Activated CD4-positive, CD25-positive, alpha-beta regulatory T cell (primary cell): Measurements from ENCODE around the gene VAV2.

Experiments used
- DNase-seq, 4 experiments: peaks; one replicate each; lab custom pipeline; 2025; lab: John Stamatoyannopoulos, UW

The VAV2 gene

DNA sequence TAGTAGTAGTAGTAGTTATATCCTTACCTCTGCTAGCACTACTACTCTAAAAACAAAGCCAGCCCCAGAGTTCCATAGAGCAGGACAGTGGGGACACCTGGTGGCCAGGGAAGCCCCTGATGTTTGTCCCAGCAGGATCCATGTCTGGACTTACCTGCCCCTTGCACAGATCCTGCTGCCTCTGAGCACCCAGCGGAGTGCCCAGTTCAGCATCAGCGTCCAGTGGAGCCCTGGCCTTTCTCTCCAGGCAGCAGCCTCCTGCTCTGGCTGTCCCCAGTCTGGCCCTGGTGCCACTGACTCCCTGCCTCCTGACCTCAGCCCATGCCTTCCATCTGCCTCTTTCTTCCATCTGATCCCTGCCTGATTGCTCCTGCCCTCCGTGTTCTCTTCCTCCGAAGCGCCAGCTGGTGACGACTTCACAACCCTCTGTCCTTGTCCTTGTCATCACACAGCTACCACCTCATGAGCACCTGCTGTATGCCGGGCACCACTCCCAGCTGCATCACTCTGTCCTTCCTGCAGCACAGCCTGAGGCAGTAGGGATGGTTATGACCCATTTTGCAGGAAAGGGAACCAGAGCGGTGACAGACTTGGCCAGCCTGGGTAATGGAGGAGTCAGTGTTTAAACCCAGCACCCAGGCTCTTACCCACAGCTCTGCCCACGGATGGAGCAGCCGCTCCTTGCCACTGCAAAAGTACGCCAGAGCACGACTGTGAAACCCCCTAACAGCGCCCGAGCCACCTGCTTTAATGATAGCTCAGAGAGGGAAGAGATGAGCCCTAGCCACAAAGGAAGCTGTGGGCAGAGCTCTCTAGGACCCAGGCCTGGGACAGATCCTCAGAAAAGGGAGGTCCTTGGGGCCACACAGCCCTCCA lies 265.5 kb downstream of the VAV2 start:
- DNase-seq: peak in 3 of 4 experiments; percentile 30 to 57 (median 31)

DNA sequence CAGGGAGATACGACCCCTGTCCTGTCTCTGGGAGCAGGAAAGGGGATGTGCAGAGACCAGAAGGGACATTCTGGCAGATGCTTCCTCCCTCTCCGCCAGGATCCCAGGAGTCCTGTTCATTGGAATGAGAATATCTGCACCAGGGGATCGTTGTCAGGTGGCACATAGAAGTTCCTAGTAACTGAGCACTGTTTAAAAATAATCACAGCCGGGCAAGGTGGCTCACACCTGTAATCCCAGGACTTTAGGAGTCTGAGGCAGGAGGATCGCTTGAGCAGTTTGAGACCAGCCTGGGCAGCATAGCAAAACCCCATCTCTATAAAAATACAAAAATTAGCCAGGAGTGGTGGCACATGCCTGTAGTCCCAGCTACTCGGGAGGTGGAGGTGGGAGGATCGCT lies 266.2 kb downstream of the VAV2 start:
- DNase-seq: no peak

DNA sequence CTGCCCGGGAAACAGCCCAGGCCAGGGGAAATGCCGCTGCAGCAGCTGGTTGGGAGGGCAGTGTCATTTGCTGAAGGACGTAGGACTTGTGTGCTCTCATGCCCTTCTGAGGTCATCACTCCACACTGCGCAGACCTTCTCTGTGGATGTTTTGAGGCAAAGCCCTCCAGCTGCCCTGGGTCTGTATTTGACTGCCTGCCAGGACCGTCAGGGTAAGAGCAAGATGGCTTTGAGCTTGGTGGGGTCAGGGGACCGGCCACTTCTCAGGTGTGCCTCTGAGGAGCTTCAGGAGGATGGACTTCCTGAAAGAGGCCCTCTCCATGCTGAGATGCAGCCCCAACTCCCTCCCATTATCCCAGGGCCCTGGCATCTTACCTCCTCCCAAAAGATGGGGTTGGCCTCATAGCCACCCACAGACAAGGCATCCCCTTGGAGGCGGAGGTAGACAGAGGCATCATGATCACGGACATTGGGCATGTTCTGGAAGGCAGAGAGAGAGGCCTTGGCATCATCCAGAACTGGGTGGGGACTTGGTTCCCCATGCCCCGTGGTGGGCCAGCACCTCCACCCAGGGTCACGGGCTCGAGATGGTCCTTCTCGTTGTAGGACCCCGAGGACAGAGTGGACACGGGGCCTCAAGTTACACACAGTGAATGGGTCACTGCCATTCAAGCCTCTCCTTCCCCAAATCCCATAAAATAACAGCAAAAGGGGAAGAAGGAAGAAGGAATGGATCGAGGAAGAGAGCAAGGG lies 273.4 kb downstream of the VAV2 start:
- DNase-seq: no peak

DNA sequence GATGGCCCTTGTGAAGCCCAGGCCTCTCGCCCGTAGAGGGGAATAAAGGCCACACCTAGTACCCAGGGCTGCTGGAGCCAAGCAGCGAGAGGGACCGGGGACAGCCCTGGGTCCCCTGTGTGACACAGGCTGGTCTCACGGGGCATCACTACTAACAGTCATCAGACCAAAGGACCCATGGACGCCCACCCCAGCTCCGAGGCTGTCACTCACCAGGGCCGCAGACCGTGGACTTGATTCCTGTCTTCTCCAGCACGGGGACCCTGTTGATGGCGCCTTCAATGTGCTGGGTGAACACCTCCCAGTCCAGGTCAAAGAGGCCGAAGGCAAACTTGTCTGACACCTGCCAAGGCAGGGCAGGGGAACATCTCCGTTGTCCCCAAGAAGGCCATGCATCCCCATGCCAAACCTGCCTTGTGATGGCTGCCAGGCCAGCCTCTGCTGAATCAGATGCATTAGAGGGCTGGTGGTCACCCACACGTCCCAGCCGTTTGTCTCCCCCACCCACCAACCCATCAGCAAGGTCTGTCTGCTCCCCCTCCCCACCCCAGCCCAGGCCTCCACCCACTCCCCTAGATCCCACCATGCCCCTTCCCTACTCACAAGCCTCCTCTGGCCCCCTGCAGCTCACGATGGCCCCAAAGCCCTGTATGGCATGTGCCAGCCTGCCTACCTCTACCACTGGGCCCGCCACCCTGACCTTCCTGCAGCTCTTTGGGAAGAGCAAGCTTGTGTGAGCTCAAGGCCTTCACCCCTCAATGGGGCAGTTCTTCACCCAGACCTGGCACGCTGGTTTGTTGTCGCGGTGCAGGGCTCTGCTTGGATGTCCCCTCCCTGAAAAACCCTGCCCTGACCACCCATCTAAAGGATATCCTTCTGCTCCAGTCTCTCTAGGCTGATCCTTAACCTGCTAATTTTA lies 274.8 kb downstream of the VAV2 start:
- no peak for DNase-seq

DNA sequence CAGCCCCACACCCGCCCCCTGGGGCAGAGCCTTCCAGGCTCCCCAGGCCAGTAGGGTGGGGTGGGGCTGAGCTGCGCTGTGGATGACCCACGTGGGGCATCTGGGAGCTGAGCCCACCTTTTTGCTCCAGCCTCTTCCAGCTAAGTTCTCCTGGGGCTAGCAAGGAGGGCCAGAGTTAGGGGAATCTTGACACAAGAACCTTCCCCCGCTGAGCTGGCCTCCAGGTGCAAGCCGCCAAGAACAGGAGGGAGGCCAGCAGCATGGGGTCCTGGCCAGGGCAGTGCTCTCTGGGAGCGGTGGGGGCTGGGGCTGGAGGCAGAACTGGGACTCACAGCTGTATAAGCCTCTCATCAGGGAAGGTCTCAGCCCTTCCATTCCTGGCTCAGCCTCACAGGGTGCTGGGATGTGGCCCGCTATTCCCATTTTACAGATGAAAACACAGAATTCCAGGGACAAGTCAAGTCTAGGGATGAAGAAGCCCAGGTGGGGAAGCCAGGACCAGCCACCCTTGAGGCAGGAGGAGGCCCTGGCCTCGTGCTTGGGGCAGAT lies 275.5 kb downstream of the VAV2 start:
- no peak for DNase-seq

DNA sequence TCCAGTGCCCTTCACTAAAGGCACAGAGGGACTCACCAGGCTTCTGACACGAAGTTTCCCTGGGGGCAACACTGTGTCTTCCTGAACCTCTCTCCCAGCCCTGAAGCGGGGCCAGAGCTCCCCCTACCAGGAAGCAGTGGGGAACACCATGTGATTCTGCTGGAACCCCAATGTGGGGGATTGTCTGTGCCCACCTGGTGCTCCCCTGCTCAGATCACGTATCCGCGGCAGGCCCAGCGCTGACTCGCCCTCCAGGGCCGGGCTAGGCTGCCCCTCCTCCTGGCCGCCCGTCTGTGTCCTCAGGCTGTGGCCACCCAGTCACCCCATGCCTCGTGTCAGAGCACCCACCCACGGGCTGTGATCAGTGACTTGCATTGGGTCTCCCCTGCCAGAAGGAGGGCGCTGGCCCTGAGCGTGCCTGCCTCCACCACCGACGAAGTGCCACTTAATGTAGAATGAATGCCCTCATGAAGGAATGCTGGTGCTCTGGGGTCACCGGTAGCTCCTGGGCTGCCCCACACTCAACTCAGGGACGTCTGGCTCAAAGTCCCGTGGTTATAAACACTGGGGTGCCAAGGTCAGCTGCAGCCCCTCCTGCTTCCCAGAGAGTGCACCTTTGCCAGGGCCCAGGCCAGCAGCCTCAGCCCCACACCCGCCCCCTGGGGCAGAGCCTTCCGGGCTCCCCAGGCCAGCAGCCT lies 276.1 kb downstream of the VAV2 start:
- DNase-seq: no peak

DNA sequence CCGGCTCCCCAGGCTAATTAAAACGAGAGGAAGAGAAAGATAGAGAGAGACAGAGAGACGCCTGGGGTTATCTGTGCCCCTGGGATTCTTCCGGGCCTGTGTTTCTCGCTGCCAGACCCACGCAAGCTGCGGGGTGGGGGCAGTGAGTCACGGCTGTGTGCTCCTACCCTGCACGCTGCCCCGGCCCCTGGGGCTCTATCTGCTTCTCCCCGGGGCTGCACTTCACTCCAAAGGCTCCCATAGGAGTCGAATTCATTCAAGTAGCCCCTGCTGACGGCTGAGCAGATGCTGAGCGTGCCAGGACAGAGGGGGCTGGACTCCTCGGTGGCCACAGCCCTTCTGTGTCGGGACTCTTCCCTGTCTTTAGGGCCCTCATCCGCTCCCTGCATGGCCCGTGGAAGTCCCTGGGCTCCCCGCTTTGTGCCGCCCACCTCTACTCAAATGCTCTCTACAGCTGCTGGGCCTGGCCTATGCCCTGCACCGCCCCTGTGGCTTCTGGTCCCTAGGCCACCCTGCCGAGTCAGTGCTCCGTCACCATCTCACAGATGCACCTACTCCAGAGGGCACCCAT lies 276.7 kb downstream of the VAV2 start:
- DNase-seq: no peak

DNA sequence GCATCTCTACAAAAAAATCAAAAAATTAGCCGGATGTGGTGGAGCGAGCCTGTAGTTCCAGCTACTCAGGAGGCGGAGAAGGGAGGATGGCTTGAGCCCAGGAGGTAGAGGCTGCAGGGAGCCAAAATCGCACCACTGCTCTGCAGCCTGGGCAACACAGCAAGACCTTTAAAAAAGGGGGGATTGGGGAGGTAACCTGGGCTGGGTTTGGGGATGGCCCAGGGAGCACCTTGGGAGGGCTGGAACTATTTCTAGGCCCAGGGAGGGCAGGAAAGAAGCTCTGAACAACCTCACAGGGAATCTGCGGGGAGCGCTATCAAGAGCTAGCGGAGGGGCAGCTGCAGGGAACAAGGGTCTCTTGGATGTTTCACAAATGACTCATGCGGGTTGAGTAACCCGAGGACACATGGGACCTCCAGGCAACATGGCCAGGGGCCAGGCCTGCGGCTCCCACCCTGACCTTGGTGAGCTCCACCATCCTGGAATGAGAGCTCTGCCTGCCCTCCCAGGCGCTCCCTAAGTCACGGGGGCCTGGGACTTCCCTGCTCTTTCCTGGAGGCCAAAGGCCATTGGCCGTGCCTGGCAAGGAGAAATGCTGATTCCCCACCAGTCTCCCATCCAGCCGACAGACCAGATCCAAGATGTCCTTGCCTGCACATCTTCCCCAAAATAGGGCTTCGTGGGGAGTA lies 277.4 kb downstream of the VAV2 start:
- no peak for DNase-seq

DNA sequence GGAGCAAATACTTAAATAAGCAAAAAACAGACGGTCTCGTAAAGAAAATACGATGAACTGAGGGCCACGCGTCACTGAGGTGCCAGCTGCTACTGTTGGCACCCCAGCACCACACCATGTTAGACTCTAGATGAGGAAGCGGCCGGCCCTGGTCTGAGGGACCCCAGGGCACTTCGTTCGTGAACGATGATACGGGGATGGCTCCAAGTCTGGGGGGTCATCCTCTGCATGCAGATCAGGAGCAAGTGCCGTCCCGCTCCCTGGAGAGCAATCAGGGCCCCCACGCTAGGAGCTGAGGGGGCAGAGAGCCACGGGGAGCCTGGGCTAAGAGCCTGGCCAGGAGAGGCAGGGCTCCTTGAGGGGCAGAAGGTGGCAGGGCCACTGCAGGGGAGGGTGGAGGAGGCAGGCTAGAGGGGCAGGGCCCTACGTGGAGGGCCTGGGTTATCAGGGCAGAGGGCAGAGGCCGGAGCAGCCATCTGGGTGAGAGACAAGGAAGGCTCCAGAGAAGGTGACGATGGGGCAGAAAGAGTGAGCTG lies 278.1 kb downstream of the VAV2 start:
- no peak for DNase-seq

DNA sequence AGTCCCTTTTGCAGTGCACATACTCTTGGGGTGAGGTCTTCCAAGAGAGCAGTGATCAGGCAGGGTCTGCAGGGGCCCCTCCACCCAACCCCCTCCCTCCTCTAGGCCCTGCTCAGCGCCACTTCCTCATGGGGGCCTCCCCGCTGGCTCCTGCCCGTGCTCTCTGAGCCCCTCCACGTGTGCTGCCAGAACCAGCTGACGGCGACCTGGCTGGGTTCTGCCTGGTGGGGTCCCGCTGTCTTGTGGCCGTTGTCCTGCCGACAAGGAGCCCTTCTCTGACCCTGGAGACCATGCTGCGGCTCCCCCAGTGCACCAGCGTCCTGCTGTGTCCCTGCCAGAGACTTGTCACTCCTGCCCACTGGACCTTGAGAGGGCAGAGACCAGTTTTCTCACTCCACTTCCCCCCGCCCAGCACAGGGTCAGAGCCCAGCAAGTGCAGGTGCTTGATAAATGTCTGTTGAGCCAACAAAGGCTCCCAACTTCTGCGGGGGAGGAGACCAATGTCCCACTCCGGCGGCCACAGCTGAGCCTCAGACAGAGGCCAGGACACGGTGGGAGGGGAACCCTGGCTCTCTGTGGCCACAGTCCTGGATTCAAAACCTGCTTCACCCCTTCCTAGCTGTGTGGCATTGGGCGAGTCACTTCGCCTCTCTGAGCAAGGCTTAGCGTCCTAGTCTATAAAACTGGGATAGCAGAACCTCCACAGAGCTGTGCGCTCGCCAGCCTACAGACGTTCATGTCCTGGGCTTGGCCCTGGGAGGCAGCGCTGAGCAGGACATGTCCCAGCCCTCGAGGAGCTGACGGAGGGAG lies 278.8 kb downstream of the VAV2 start:
- no peak for DNase-seq

DNA sequence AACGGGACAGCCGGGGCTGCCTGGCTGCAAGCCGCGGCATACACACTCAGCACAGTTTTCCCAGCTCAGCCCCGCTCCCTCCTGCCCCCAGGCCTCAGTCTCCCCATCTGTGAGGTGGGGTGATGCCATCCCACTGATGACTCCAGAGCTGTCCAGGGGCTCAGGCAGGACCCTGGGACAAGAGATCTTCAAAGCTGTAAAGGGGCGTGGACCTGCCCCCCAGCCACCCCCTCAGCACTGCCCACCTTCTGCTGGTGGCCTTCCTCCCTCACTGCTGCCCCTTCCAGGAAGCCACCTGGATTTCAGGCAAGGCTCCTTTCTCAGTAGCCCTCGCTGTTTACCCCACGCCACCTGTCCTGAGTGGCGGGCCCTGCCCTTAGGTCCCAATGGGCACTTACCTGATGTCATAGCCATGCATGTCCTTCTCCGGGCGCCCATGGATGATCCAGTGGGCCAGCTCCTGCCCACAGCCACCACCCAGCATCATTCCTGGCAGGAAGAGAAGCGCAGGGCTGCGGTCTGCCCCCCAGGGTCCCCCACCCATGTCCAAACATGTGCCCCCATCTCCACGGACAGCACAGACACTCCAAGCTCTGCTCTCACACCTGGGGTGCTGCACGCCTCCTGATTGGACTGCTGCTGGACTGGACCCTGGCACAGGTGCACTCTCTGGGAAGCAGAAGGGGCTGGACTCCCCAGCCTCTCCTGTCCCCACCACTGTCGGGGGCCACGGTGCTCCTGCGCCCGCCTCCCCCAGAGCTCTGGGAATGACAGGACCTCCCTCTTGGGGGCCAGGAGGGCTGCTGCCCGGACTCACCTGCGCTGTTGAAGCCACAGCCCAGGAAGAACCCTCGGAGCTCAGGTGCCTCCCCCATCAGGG lies 279.7 kb downstream of the VAV2 start:
- DNase-seq: no peak
